PC-3 (cell line): ENCODE results near the gene RAET1E.

Experiments used
- CTCF ChIP-seq: fragments of 300-600 bp; sonication (generic); conservative IDR thresholded peaks from 2 replicates; pipeline ENCODE4 v1.5.1; 2017; ENCODE audit warnings: antibody characterized with exemption, low read depth, mild to moderate bottlenecking, low read length
- EZH2 ChIP-seq: fragments of 300-600 bp; sonication (generic); IDR thresholded peaks from one replicate; pipeline ENCODE4 v1.6.1; 2017; ENCODE audit warnings: antibody characterized with exemption, mild to moderate bottlenecking, low read length; ENCODE audit not compliant: unreplicated experiment

- TF ChIP-seq CTCF: no peak
- TF ChIP-seq EZH2: no peak
These were observed 3.7 kb upstream of the RAET1E start for GRCh38 chr6:149901444-149902140.
